ENCODE measurements around the gene TMEM229B.

- TF ChIP-seq CTCF (conservative IDR thresholded peaks at IDR 0.05; ENCODE audit: low read length) (no peak), EZH2phosphoT487 (IDR thresholded peaks at IDR 0.05; ENCODE audit: borderline replicate concordance) (no peak)
These were observed 47.6 kb upstream of the TMEM229B start for GRCh38 chr14:67536087-67536486.

Data from Loucy (cell line).